ENCODE data around the gene CDH18. TPM values are rescaled to one million over a fixed set of nuclear protein-coding genes. Genes with fewer than 3 reads are reported as not detected.

CDH18 gene
- total RNA-seq, 4 donors from 2014 or later: 2.1 TPM; not detected in 3

- no peak for TF ChIP-seq POLR2A (IDR thresholded peaks at IDR 0.05)
- TF ChIP-seq, protein P1, sequence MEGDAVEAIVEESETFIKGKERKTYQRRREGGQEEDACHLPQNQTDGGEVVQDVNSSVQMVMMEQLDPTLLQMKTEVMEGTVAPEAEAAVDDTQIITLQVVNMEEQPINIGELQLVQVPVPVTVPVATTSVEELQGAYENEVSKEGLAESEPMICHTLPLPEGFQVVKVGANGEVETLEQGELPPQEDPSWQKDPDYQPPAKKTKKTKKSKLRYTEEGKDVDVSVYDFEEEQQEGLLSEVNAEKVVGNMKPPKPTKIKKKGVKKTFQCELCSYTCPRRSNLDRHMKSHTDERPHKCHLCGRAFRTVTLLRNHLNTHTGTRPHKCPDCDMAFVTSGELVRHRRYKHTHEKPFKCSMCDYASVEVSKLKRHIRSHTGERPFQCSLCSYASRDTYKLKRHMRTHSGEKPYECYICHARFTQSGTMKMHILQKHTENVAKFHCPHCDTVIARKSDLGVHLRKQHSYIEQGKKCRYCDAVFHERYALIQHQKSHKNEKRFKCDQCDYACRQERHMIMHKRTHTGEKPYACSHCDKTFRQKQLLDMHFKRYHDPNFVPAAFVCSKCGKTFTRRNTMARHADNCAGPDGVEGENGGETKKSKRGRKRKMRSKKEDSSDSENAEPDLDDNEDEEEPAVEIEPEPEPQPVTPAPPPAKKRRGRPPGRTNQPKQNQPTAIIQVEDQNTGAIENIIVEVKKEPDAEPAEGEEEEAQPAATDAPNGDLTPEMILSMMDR (IDR thresholded peaks at IDR 0.05): no peak
- Histone ChIP-seq H3K9me3 (no peaks in the 10 kb centered on the region), H3K4me3 (no peak overlapping the region), H3K4me1 (no peaks in the 10 kb centered on the region), H3K36me3 (no peaks in the 10 kb centered on the region), H3K27ac (no peak overlapping the region), H3K27me3 (no peaks in the 10 kb centered on the region)
- intact Hi-C loops (cut with DNase I; ENCODE audit: low total_unique reads): no loop called here
- DNase-seq: no peak
Observed at GRCh38 chr5:19806756-19807155, 181.2 kb downstream of the CDH18 start.

DNA sequence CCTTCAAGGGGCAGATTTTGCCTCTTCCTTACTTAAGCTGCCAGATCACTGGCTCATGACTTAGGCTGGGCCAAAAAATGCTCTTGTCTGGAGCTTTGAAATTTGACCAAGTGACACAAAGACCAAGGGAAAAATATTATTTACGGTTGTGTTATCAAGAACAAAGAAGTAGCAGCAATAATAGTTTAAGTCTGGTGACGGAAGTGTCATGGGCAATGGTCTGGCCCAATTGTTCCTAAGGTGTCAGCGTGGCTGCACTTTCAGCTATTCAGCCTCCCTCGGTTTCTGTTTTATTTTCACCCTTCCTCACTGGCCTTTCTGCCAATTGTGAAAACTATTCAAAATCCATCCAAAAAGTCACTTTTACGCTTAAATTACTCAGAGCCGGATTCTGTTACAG is 185.3 kb downstream of the CDH18 start:
- Histone ChIP-seq H3K9me3 (no peaks in the 10 kb centered on the region), H3K36me3 (no peaks in the 10 kb centered on the region), H3K27ac (no peak overlapping the region), H3K4me1 (no peaks in the 10 kb centered on the region), H3K27me3 (no peaks in the 10 kb centered on the region), H3K4me3 (no peak overlapping the region)
- no peak for TF ChIP-seq POLR2A (IDR thresholded peaks at IDR 0.05)
- TF ChIP-seq, protein P1 (IDR thresholded peaks at IDR 0.05): no peak
- no peak for DNase-seq
- intact Hi-C loops (cut with DNase I; ENCODE audit: low total_unique reads): no loop called here

DNA sequence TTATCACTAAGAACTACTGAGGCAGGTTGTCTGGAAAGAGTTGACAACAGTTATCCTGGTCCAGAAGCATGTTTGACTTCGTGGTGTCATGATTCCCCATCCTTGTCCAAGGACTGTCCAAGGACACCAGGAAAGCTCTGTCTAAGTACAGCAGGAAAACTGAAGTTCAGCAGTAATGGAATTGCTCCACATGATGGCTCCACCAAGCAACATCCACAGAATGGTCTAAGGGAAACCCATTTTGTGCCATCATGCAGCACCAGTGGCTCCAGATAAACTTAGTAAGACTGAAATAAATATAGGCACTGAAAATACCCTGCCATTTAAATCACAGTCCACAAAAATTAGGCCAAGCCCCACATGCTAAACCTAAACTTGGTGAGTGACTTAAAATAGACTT is 192.8 kb downstream of the CDH18 start:
- H3K4me3 ChIP-seq: no peak overlapping the region
- H3K4me1 ChIP-seq: no peaks in the 10 kb centered on the region
- intact Hi-C loops (cut with DNase I; ENCODE audit: low total_unique reads): no loop called here
- no peaks in the 10 kb centered on the region for H3K9me3 ChIP-seq
- no peaks in the 10 kb centered on the region for H3K27me3 ChIP-seq
- no peak for DNase-seq
- H3K27ac ChIP-seq: no peak overlapping the region
- no peaks in the 10 kb centered on the region for H3K36me3 ChIP-seq
- TF ChIP-seq, protein P1 (IDR thresholded peaks at IDR 0.05): no peak
- no peak for TF ChIP-seq POLR2A (IDR thresholded peaks at IDR 0.05)

- TF ChIP-seq, protein P1 (IDR thresholded peaks at IDR 0.05): no peak
- no peak for TF ChIP-seq POLR2A (IDR thresholded peaks at IDR 0.05)
- no peaks in the 10 kb centered on the region for H3K36me3 ChIP-seq
- no peak for DNase-seq
- intact Hi-C loops (cut with DNase I; ENCODE audit: low total_unique reads): no loop called here
- no peaks in the 10 kb centered on the region for H3K4me1 ChIP-seq
- H3K4me3 ChIP-seq: no peak overlapping the region
- no peaks in the 10 kb centered on the region for H3K27me3 ChIP-seq
- no peaks in the 10 kb centered on the region for H3K9me3 ChIP-seq
- H3K27ac ChIP-seq: no peak overlapping the region
Observed at GRCh38 chr5:19790829-19791466, 197.1 kb downstream of the CDH18 start.

GRCh38 chr5:19782566-19782965 is 205.4 kb downstream of the CDH18 start:
- intact Hi-C loops (cut with DNase I; ENCODE audit: low total_unique reads): no loop called here
- DNase-seq: no peak
- Histone ChIP-seq H3K27ac (no peak overlapping the region), H3K4me3 (no peak overlapping the region), H3K27me3 (no peaks in the 10 kb centered on the region), H3K4me1 (no peaks in the 10 kb centered on the region), H3K36me3 (no peaks in the 10 kb centered on the region), H3K9me3 (no peaks in the 10 kb centered on the region)
- TF ChIP-seq, protein P1 (IDR thresholded peaks at IDR 0.05): no peak
- no peak for TF ChIP-seq POLR2A (IDR thresholded peaks at IDR 0.05)

All from uterus (tissue), 4 donors.